Measurements from ENCODE around the gene SENP1.
"Not testable (repeated sequence)": the region's sequence is repeated elsewhere in the genome, so short reads cannot be mapped to it uniquely, and the experiment has no call there.

SENP1 gene

GRCh38 chr12:48129376-48129775 lies 23.5 kb upstream of the SENP1 start:
- peaks cover 93% of the 10 kb centered on the region for H3K36me3 ChIP-seq (ENCODE audit: insufficient read depth, low read length)
- H3K9ac ChIP-seq (ENCODE audit: insufficient read length): no peak overlapping the region
- H3K9me3 ChIP-seq (ENCODE audit: low read depth, low read length): no peaks in the 10 kb centered on the region
- no peak overlapping the region for H3K4me3 ChIP-seq
- DNase-seq (ENCODE audit: low read depth, low spot score): no peak
- TF ChIP-seq FOXP2 (optimal IDR thresholded peaks at IDR 0.05; ENCODE audit: control extremely low read depth, extremely low read length, insufficient read depth) (no peak), EZH2 (IDR thresholded peaks at IDR 0.05) (no peak), POLR2AphosphoS5 (IDR thresholded peaks at IDR 0.05; ENCODE audit: borderline replicate concordance, low read depth, low read length) (no peak)
- H3K27ac ChIP-seq: no peak overlapping the region

DNA sequence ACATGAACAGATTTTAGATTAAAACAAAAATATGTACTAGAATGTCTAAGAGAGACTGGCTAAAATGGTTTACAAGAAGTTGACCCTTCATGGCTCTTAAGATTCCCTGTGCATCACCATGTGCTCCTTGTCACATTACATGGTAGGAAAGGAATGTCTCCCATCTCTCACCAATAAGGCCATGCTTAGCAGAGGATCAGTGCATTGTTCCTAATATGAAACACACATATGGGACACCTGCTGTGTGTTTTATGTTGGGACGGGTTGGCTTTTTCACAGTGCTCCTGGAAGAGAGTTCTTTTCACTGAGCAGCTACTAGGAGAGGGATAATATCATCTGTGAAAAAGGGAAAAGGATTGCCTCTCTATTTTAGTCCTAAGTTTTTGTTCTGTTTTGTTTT lies 22.9 kb upstream of the SENP1 start:
- DNase-seq (ENCODE audit: low read depth, low spot score): no peak
- Histone ChIP-seq H3K36me3 (ENCODE audit: insufficient read depth, low read length) (peaks cover 93% of the 10 kb centered on the region), H3K27ac (no peak overlapping the region), H3K9me3 (ENCODE audit: low read depth, low read length) (no peaks in the 10 kb centered on the region), H3K4me3 (no peak overlapping the region), H3K9ac (ENCODE audit: insufficient read length) (no peak overlapping the region)
- TF ChIP-seq FOXP2 (optimal IDR thresholded peaks at IDR 0.05; ENCODE audit: control extremely low read depth, extremely low read length, insufficient read depth) (no peak), POLR2AphosphoS5 (IDR thresholded peaks at IDR 0.05; ENCODE audit: borderline replicate concordance, low read depth, low read length) (no peak), EZH2 (IDR thresholded peaks at IDR 0.05) (no peak)

GRCh38 chr12:48126953-48127630 lies 21.2 kb upstream of the SENP1 start:
- no peak for DNase-seq (ENCODE audit: low read depth, low spot score)
- no peak overlapping the region for H3K27ac ChIP-seq
- TF ChIP-seq POLR2AphosphoS5 (IDR thresholded peaks at IDR 0.05; ENCODE audit: borderline replicate concordance, low read depth, low read length): no peak
- no peak for TF ChIP-seq FOXP2 (optimal IDR thresholded peaks at IDR 0.05; ENCODE audit: control extremely low read depth, extremely low read length, insufficient read depth)
- no peak for TF ChIP-seq EZH2 (IDR thresholded peaks at IDR 0.05)
- H3K36me3 ChIP-seq (ENCODE audit: insufficient read depth, low read length): peaks cover 93% of the 10 kb centered on the region
- H3K9ac ChIP-seq (ENCODE audit: insufficient read length): no peak overlapping the region
- no peak overlapping the region for H3K4me3 ChIP-seq
- H3K9me3 ChIP-seq (ENCODE audit: low read depth, low read length): no peaks in the 10 kb centered on the region

- DNase-seq (ENCODE audit: low read depth, low spot score): no peak
- H3K27ac ChIP-seq: no peak overlapping the region
- peaks cover 86% of the 10 kb centered on the region for H3K36me3 ChIP-seq (ENCODE audit: insufficient read depth, low read length)
- no peak for TF ChIP-seq EZH2 (IDR thresholded peaks at IDR 0.05)
- no peak for TF ChIP-seq FOXP2 (optimal IDR thresholded peaks at IDR 0.05; ENCODE audit: control extremely low read depth, extremely low read length, insufficient read depth)
- no peak for TF ChIP-seq POLR2AphosphoS5 (IDR thresholded peaks at IDR 0.05; ENCODE audit: borderline replicate concordance, low read depth, low read length)
- no peaks in the 10 kb centered on the region for H3K9me3 ChIP-seq (ENCODE audit: low read depth, low read length)
- H3K4me3 ChIP-seq: no peak overlapping the region
- no peak overlapping the region for H3K9ac ChIP-seq (ENCODE audit: insufficient read length)
Measured at GRCh38 chr12:48125985-48126384, 20.1 kb upstream of the SENP1 start.

DNA sequence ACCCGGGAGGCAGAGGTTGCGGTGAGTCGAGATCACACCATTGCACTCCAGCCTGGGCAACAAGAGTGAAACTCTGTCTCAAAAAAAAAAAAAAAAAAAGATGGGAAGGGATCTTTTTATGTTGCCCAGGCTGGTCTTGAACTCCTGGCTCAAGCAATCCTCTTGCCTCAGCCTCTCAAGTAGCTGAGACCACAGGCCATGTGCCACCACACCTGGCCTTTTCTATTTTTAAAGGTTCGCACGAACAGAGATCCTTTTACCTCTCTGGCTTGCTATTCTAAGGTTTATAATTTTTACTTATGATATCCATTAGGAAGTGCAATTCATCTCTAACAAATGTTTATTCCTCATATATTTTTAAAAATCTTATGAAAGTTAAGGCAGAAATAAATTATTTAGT lies 19.7 kb upstream of the SENP1 start:
- H3K4me3 ChIP-seq; H3K9ac ChIP-seq (ENCODE audit: insufficient read length); DNase-seq (ENCODE audit: low read depth, low spot score); H3K27ac ChIP-seq; H3K9me3 ChIP-seq (ENCODE audit: low read depth, low read length): not testable (repeated sequence)
- peaks cover 81% of the 10 kb centered on the region for H3K36me3 ChIP-seq (ENCODE audit: insufficient read depth, low read length)

GRCh38 chr12:48123169-48123568 lies 17.3 kb upstream of the SENP1 start:
- Histone ChIP-seq H3K9me3 (ENCODE audit: low read depth, low read length) (no peaks in the 10 kb centered on the region), H3K36me3 (ENCODE audit: insufficient read depth, low read length) (peaks cover 60% of the 10 kb centered on the region), H3K27ac (no peak overlapping the region), H3K9ac (ENCODE audit: insufficient read length) (no peak overlapping the region), H3K4me3 (no peak overlapping the region)
- no peak for DNase-seq (ENCODE audit: low read depth, low spot score)
- no peak for TF ChIP-seq EZH2 (IDR thresholded peaks at IDR 0.05)
- TF ChIP-seq POLR2AphosphoS5 (IDR thresholded peaks at IDR 0.05; ENCODE audit: borderline replicate concordance, low read depth, low read length): no peak
- no peak for TF ChIP-seq FOXP2 (optimal IDR thresholded peaks at IDR 0.05; ENCODE audit: control extremely low read depth, extremely low read length, insufficient read depth)

GRCh38 chr12:48122065-48122834 lies 16.4 kb upstream of the SENP1 start:
- TF ChIP-seq POLR2AphosphoS5 (IDR thresholded peaks at IDR 0.05; ENCODE audit: borderline replicate concordance, low read depth, low read length) (no peak), FOXP2 (optimal IDR thresholded peaks at IDR 0.05; ENCODE audit: control extremely low read depth, extremely low read length, insufficient read depth) (no peak), EZH2 (IDR thresholded peaks at IDR 0.05) (no peak)
- H3K9me3 ChIP-seq (ENCODE audit: low read depth, low read length): no peaks in the 10 kb centered on the region
- no peak overlapping the region for H3K27ac ChIP-seq
- peaks cover 53% of the 10 kb centered on the region for H3K36me3 ChIP-seq (ENCODE audit: insufficient read depth, low read length)
- H3K4me3 ChIP-seq: no peak overlapping the region
- no peak for DNase-seq (ENCODE audit: low read depth, low spot score)
- H3K9ac ChIP-seq (ENCODE audit: insufficient read length): no peak overlapping the region

DNA sequence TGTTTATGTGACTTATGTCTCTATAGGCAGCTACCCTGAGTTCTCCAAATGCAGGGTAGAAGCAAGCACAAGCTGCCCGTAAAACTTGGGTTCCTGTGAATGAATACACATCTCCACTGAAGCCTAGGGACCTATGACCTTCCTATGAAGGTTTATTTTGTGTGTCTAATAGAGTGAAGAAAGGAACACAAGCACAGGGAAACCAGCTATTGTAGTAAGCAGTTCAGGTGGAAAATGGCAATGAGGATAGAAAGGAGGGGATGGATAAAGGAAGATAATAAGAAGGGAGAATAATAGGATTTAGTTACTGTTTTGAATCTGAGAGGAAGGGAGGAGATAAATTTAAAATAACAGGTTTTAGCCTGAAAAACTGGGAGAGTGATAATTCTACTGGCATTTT lies 15.6 kb upstream of the SENP1 start:
- Histone ChIP-seq H3K36me3 (ENCODE audit: insufficient read depth, low read length) (peaks cover 46% of the 10 kb centered on the region), H3K4me3 (no peak overlapping the region), H3K27ac (no peak overlapping the region), H3K9ac (ENCODE audit: insufficient read length) (no peak overlapping the region), H3K9me3 (ENCODE audit: low read depth, low read length) (no peaks in the 10 kb centered on the region)
- no peak for DNase-seq (ENCODE audit: low read depth, low spot score)
- TF ChIP-seq FOXP2 (optimal IDR thresholded peaks at IDR 0.05; ENCODE audit: control extremely low read depth, extremely low read length, insufficient read depth) (no peak), POLR2AphosphoS5 (IDR thresholded peaks at IDR 0.05; ENCODE audit: borderline replicate concordance, low read depth, low read length) (no peak), EZH2 (IDR thresholded peaks at IDR 0.05) (no peak)

Measured in SK-N-MC (cell line).